WTC11 (cell line): ENCODE data around the gene VEGFA. TPM values are rescaled to one million over a fixed set of nuclear protein-coding genes. Genes with fewer than 3 reads are reported as not detected.

ENCODE experiments used
- ATAC-seq: fragments of 200-7000 bp; cut with Tn5 transposase; 2 replicates; pipeline ENCODE4 v1.10.0; 2021; ENCODE audit warnings: mild to moderate bottlenecking, moderate library complexity
- CTCF ChIA-PET: fragments of 300-600 bp; sonication (Branson Sonifier 250); formaldehyde crosslinking; loops from one replicate; lab custom pipeline; 2021; ENCODE audit warnings: antibody characterized with exemption; lab: Charles Lee
- POLR2A ChIA-PET: fragments of 350-600 bp; sonication (Branson Sonifier 250); formaldehyde crosslinking; loops from one replicate; lab custom pipeline; 2021; ENCODE audit warnings: antibody characterized with exemption; lab: Charles Lee
- DNase-seq: peaks from one replicate; pipeline ENCODE4 v3.0.0; 2021; ENCODE audit warnings: low spot score
- H3K27ac Mint-ChIP-seq: 2 replicates; pipeline ENCODE4 v1.8.0; 2021; ENCODE audit warnings: mixed read lengths
- H3K27me3 Mint-ChIP-seq: 2 replicates; pipeline ENCODE4 v1.8.0; 2021; ENCODE audit warnings: low read depth, mild to moderate bottlenecking, moderate library complexity, mixed read lengths
- H3K36me3 Mint-ChIP-seq: 2 replicates; pipeline ENCODE4 v1.8.0; 2021; ENCODE audit warnings: mixed read lengths
- H3K4me1 Mint-ChIP-seq: 2 replicates; pipeline ENCODE4 v1.8.0; 2022; ENCODE audit warnings: mixed read lengths
- H3K4me3 Mint-ChIP-seq: 2 replicates; pipeline ENCODE4 v1.8.0; 2021; ENCODE audit warnings: mild to moderate bottlenecking, moderate library complexity, mixed read lengths
- H3K9me3 Mint-ChIP-seq: 2 replicates; pipeline ENCODE4 v1.8.0; 2021; ENCODE audit warnings: mixed read lengths
- ATF3 ChIP-seq: sonication (generic); formaldehyde crosslinking; conservative IDR thresholded peaks from 2 replicates; pipeline ENCODE4 v1.8.1; 2022; ENCODE audit warnings: mild to moderate bottlenecking, missing genetic modification reagents
- CREB1 ChIP-seq: sonication (generic); formaldehyde crosslinking; IDR thresholded peaks from 2 replicates; pipeline ENCODE4 v1.8.0; 2023; ENCODE audit warnings: mild to moderate bottlenecking, missing genetic modification reagents
- E2F4 ChIP-seq: sonication (generic); formaldehyde crosslinking; IDR thresholded peaks from 2 replicates; pipeline ENCODE4 v1.8.1; 2022; ENCODE audit warnings: low read depth, mild to moderate bottlenecking, moderate library complexity, missing genetic modification reagents, borderline replicate concordance
- FOXP4 ChIP-seq: sonication (generic); formaldehyde crosslinking; IDR thresholded peaks from 2 replicates; pipeline ENCODE4 v1.8.0; 2022; ENCODE audit warnings: mild to moderate bottlenecking, missing genetic modification reagents
- GABPB1 ChIP-seq: sonication (generic); formaldehyde crosslinking; IDR thresholded peaks from 2 replicates; pipeline ENCODE4 v1.8.1; 2023; ENCODE audit warnings: mild to moderate bottlenecking, missing genetic modification reagents
- GTF2I ChIP-seq: fragments of 250-450 bp; sonication (Bioruptor Pico); conservative IDR thresholded peaks from 2 replicates; pipeline ENCODE4 v1.4.0; 2021; ENCODE audit warnings: mild to moderate bottlenecking
- HMGXB4 ChIP-seq: sonication (generic); formaldehyde crosslinking; IDR thresholded peaks from 2 replicates; pipeline ENCODE4 v1.8.1; 2023; ENCODE audit warnings: mild to moderate bottlenecking, moderate library complexity, missing genetic modification reagents
- IRF2 ChIP-seq: sonication (generic); formaldehyde crosslinking; IDR thresholded peaks from 2 replicates; pipeline ENCODE4 v1.8.0; 2022; ENCODE audit warnings: low read depth, missing genetic modification reagents, borderline replicate concordance
- MAX ChIP-seq: sonication (generic); formaldehyde crosslinking; IDR thresholded peaks from 2 replicates; pipeline ENCODE4 v1.8.0; 2022; ENCODE audit warnings: mild to moderate bottlenecking, missing genetic modification reagents
- MXD4 ChIP-seq: fragments of 250-450 bp; sonication (Bioruptor Pico); IDR thresholded peaks from 2 replicates; pipeline ENCODE4 v1.8.0; 2021; ENCODE audit warnings: mild to moderate bottlenecking, moderate library complexity, borderline replicate concordance
- NFATC4 ChIP-seq: fragments of 250-450 bp; sonication (Bioruptor Pico); IDR thresholded peaks from 2 replicates; pipeline ENCODE4 v1.9.0; 2021; ENCODE audit warnings: mild to moderate bottlenecking
- NR3C1 ChIP-seq: sonication (generic); formaldehyde crosslinking; conservative IDR thresholded peaks from 2 replicates; pipeline ENCODE4 v1.8.1; 2023; ENCODE audit warnings: low read depth, mild to moderate bottlenecking, missing genetic modification reagents
- PRDM15 ChIP-seq: sonication (generic); formaldehyde crosslinking; IDR thresholded peaks from 2 replicates; pipeline ENCODE4 v1.8.0; 2022; ENCODE audit warnings: missing genetic modification reagents
- RORB ChIP-seq: fragments of 250-450 bp; sonication (Bioruptor Pico); IDR thresholded peaks from 2 replicates; pipeline ENCODE4 v1.9.0; 2021; ENCODE audit warnings: mild to moderate bottlenecking
- SMAD3 ChIP-seq: sonication (generic); formaldehyde crosslinking; IDR thresholded peaks from 2 replicates; pipeline ENCODE4 v1.8.0; 2022; ENCODE audit warnings: missing genetic modification reagents, mild to moderate bottlenecking, borderline replicate concordance
- STAT6 ChIP-seq: sonication (generic); formaldehyde crosslinking; conservative IDR thresholded peaks from 2 replicates; pipeline ENCODE4 v1.8.1; 2023; ENCODE audit warnings: mild to moderate bottlenecking, low read depth, missing genetic modification reagents, moderate library complexity
- TCF7 ChIP-seq: sonication (generic); formaldehyde crosslinking; IDR thresholded peaks from 2 replicates; pipeline ENCODE4 v1.8.0; 2022; ENCODE audit warnings: mild to moderate bottlenecking, low read depth, missing genetic modification reagents, moderate library complexity
- ZMAT4 ChIP-seq: fragments of 250-450 bp; sonication (Bioruptor Pico); IDR thresholded peaks from 2 replicates; pipeline ENCODE4 v1.9.0; 2021; ENCODE audit warnings: mild to moderate bottlenecking
- ZNF121 ChIP-seq: sonication (generic); formaldehyde crosslinking; IDR thresholded peaks from 2 replicates; pipeline ENCODE4 v1.8.0; 2023; ENCODE audit warnings: missing genetic modification reagents
- ZNF232 ChIP-seq: sonication (generic); formaldehyde crosslinking; IDR thresholded peaks from 2 replicates; pipeline ENCODE4 v1.8.0; 2022; ENCODE audit warnings: mild to moderate bottlenecking, missing genetic modification reagents
- ZNF263 ChIP-seq: sonication (generic); formaldehyde crosslinking; IDR thresholded peaks from 2 replicates; pipeline ENCODE4 v1.8.1; 2022; ENCODE audit warnings: low read depth, mild to moderate bottlenecking, moderate library complexity, missing genetic modification reagents
- ZNF396 ChIP-seq: fragments of 250-450 bp; sonication (Bioruptor Pico); IDR thresholded peaks from 2 replicates; pipeline ENCODE4 v1.8.0; 2021; ENCODE audit warnings: mild to moderate bottlenecking, moderate library complexity, borderline replicate concordance
- ZNF423 ChIP-seq: fragments of 250-450 bp; sonication (Bioruptor Pico); IDR thresholded peaks from 2 replicates; pipeline ENCODE4 v2.1.2; 2022; ENCODE audit warnings: mild to moderate bottlenecking, moderate library complexity
- total RNA-seq: library from RNA; stranded (reverse); gene quantifications from 3 replicates; pipeline ENCODE4 v1.2.3, GENCODE V29; 2021

VEGFA gene
- total RNA-seq, 1 experiment from 2014 or later = 43.8 TPM

GRCh38 chr6:43771210-43771857 lies 1.3 kb downstream of the VEGFA start (continued):
- no peak for TF ChIP-seq ATF3
- no peak for TF ChIP-seq STAT6 (CRISPR knock-in tag)
- no peak for TF ChIP-seq ZNF121
- TF ChIP-seq SMAD3 (CRISPR knock-in tag) = no peak
- TF ChIP-seq ZNF423 (CRISPR knock-in tag) = no peak
- no peak for TF ChIP-seq NR3C1 (CRISPR knock-in tag)
- TF ChIP-seq MXD4 (CRISPR knock-in tag) = no peak
- peak; percentile 30; the same call in 1 of the 2 replicates for TF ChIP-seq FOXP4
- no peak for TF ChIP-seq RORB (CRISPR knock-in tag)
- TF ChIP-seq IRF2 (CRISPR knock-in tag) = no peak
- no peak for TF ChIP-seq TCF7 (CRISPR knock-in tag)
- TF ChIP-seq CREB1 (CRISPR knock-in tag) = no peak
- TF ChIP-seq ZNF263 = no peak
- no peak for TF ChIP-seq NFATC4 (CRISPR knock-in tag)
- TF ChIP-seq ZMAT4 (CRISPR knock-in tag) = no peak
- TF ChIP-seq ZNF232 (CRISPR knock-in tag) = 0 out of 2 replicates have a peak, but pooled peaks have one; percentile 4
- no peak for TF ChIP-seq E2F4
- TF ChIP-seq GTF2I (CRISPR knock-in tag) = no peak

GRCh38 chr6:43771858-43772680 lies 2.1 kb downstream of the VEGFA start:
- peak overlapping the region; percentile 73 for H3K27ac Mint-ChIP-seq
- TF ChIP-seq ZNF396 (CRISPR knock-in tag) (no peak), HMGXB4 (CRISPR knock-in tag) (peak; percentile 8; the same call in 1 of the 2 replicates), PRDM15 (CRISPR knock-in tag) (no peak), MAX (peak; percentile 90), GABPB1 (CRISPR knock-in tag) (peak; percentile 98)

More at GRCh38 chr6:43771858-43772680, 2.1 kb downstream of the VEGFA start:
- POLR2A ChIA-PET = interaction anchor here (0.6 kb wide), 1 partner anchor 14 kb away, joined by 3 read pairs; no protein-coding TSS in a partner anchor
- CTCF ChIA-PET = interaction anchor here (0.6 to 3.4 kb wide), 13 partner anchors 11 to 606 kb away, joined by 3 to 56 read pairs (median 4); partner anchors contain the start of gene GTPBP2
- DNase-seq (peak; percentile 69), ATAC-seq (0 out of 2 replicates have a peak, but pooled peaks have one; percentile 0)
- H3K4me1 Mint-ChIP-seq = peaks cover 42% of the 10 kb centered on the region
- peaks cover 6% of the 10 kb centered on the region for H3K36me3 Mint-ChIP-seq
- H3K9me3 Mint-ChIP-seq = no peaks in the 10 kb centered on the region
- peak overlapping the region; percentile 94 for H3K4me3 Mint-ChIP-seq
- peaks cover 2% of the 10 kb centered on the region; the same call in 1 of the 2 replicates for H3K27me3 Mint-ChIP-seq
